ENCODE data around the gene PARP12. TPM values are rescaled to one million over a fixed set of nuclear protein-coding genes. Genes with fewer than 3 reads are reported as not detected.

The PARP12 gene
- total and polyA plus RNA-seq, 8 donors: 10.8 to 34.8 (median 22.3) TPM

DNA sequence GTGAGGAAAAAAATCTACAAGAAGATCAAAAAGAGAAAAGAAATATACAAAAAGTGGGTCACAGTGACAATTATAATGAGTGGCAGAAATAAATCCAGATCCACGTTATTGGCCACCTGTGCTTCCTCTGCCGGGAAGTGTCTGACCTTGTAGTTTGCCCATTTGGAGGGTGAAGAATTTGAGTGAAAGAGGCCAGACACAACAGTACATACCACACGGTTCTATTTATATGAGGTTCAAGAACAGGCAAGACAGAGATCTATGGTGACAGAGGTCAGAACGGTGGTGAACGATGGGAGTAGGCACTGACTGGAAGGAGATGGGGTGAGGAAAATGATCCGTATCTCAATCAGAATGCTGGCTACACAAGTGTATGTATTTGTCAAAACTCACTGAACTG lies 17.1 kb downstream of the PARP12 start:
- Histone ChIP-seq H3K4me1 (peaks cover 19 to 30% (median 24%) of the 10 kb centered on the region in 3 donors), H3K27ac (peak overlapping the region in 1 of 4 donors; percentile 30), H3K36me3 (no peaks in the 10 kb centered on the region), H3K9me3 (no peaks in the 10 kb centered on the region), H3K27me3 (no peaks in the 10 kb centered on the region), H3K4me3 (no peak overlapping the region)
- TF ChIP-seq, protein P1, sequence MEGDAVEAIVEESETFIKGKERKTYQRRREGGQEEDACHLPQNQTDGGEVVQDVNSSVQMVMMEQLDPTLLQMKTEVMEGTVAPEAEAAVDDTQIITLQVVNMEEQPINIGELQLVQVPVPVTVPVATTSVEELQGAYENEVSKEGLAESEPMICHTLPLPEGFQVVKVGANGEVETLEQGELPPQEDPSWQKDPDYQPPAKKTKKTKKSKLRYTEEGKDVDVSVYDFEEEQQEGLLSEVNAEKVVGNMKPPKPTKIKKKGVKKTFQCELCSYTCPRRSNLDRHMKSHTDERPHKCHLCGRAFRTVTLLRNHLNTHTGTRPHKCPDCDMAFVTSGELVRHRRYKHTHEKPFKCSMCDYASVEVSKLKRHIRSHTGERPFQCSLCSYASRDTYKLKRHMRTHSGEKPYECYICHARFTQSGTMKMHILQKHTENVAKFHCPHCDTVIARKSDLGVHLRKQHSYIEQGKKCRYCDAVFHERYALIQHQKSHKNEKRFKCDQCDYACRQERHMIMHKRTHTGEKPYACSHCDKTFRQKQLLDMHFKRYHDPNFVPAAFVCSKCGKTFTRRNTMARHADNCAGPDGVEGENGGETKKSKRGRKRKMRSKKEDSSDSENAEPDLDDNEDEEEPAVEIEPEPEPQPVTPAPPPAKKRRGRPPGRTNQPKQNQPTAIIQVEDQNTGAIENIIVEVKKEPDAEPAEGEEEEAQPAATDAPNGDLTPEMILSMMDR (IDR thresholded peaks at IDR 0.05): no peak
- intact Hi-C loops (cut with DNase I): no loop called here
- no peak for DNase-seq
- ATAC-seq: peak in 3 of 4 donors; percentile 28 to 38 (median 33)
- FAIRE-seq: no peak
- 18 to 19% methylated on average over 6 of the region's 6 CpGs for WGBS, 2 donors

DNA sequence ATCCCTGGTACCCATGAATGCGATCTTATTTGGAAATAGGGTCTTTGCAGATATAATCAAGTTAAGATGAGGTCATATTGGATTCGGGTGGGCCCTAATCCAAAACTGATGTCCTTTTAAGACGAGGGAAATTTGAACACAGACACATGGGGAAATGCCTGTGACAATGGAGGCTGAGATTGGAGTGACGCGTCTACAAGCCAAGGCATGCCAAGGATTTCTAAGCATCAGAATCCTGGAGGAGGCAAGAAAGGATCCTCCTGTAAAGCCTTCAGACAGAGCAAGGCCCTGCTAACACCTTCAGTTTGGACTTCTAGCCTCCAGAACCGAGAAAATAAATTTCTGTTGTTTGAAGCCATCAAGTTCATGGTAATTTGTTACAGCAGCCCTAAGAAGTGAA lies 18.5 kb downstream of the PARP12 start:
- 95 to 96% methylated on average over 6 of the region's 6 CpGs for WGBS, 2 donors
- TF ChIP-seq, protein P1 (IDR thresholded peaks at IDR 0.05): no peak
- H3K27me3 ChIP-seq: no peaks in the 10 kb centered on the region
- H3K27ac ChIP-seq: no peak overlapping the region
- DNase-seq (no peak), ATAC-seq (no peak), FAIRE-seq (no peak)
- no peaks in the 10 kb centered on the region for H3K9me3 ChIP-seq
- H3K4me1 ChIP-seq: peaks cover 16 to 23% (median 20%) of the 10 kb centered on the region in 3 donors
- intact Hi-C loops (cut with DNase I): no loop called here
- peaks cover 0 to 2% (median 0%) of the 10 kb centered on the region in 3 donors for H3K36me3 ChIP-seq
- H3K4me3 ChIP-seq: no peak overlapping the region

DNA sequence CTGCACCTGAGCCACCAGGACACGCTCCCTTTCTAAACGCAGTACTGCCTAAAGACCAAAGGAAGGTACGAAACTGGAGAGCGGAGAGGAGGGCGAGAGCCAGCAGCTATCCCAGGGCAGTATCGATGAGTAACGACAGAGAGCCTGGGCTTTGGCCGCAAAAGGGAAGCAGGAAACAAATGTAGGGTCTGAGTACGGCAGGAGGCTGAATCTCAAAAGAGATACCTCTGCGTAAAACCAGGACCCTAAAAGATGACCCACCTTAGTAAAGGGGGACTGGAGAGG lies 20.4 kb downstream of the PARP12 start:
- FAIRE-seq: no peak
- Histone ChIP-seq H3K9me3 (no peaks in the 10 kb centered on the region), H3K36me3 (peaks cover 0 to 11% (median 0%) of the 10 kb centered on the region in 3 donors), H3K27me3 (no peaks in the 10 kb centered on the region), H3K4me3 (no peak overlapping the region), H3K4me1 (peaks cover 10 to 14% (median 11%) of the 10 kb centered on the region in 3 donors), H3K27ac (no peak overlapping the region)
- ATAC-seq: no peak
- 89 to 93% methylated on average over 10 of the region's 10 CpGs for WGBS, 2 donors
- TF ChIP-seq, protein P1 (IDR thresholded peaks at IDR 0.05): no peak
- intact Hi-C loops (cut with DNase I): no loop called here
- no peak for DNase-seq

DNA sequence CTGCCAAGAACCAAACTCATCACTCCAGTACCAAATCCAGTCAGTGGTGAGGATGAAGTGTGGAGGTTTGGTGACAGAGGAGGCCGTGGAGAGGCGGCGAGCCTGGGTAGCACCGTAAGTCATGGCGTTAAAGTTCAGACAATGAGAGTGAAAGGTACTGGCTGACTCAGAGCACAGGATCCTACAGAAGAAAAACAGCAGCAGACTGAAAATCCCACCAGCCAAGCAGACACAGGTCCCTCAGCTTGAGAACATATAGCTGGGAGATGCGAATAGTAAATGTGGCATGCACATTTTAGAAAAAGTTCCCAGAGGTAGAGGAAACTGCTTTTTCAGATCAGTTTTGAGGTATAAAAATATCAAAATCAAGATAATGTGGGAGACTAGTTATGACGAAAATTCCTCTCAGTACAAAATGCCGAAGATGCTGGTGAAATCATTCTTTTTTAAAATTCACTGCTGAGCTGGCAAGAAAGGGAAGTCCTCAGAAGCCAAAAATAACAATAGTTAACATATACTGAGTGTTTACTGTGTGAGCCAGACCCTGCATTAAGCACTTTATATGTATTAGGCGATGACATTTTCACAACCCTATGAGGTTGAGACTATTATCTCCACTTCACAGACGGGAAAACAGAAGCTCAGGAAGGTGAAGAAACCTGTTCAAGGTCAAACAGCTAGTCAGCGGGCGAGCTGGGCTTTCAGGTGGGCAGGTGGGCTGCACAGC lies 20.9 kb downstream of the PARP12 start:
- FAIRE-seq: no peak
- no peaks in the 10 kb centered on the region for H3K9me3 ChIP-seq
- H3K27ac ChIP-seq: no peak overlapping the region
- ATAC-seq: no peak
- peaks cover 10 to 14% (median 11%) of the 10 kb centered on the region in 3 donors for H3K4me1 ChIP-seq
- peaks cover 0 to 16% (median 0%) of the 10 kb centered on the region in 3 donors for H3K36me3 ChIP-seq
- DNase-seq: no peak
- no peak overlapping the region for H3K4me3 ChIP-seq
- WGBS, 2 donors: 91 to 95% methylated on average over 12 of the region's 12 CpGs
- intact Hi-C loops (cut with DNase I): no loop called here
- TF ChIP-seq, protein P1 (IDR thresholded peaks at IDR 0.05): no peak
- no peaks in the 10 kb centered on the region for H3K27me3 ChIP-seq

DNA sequence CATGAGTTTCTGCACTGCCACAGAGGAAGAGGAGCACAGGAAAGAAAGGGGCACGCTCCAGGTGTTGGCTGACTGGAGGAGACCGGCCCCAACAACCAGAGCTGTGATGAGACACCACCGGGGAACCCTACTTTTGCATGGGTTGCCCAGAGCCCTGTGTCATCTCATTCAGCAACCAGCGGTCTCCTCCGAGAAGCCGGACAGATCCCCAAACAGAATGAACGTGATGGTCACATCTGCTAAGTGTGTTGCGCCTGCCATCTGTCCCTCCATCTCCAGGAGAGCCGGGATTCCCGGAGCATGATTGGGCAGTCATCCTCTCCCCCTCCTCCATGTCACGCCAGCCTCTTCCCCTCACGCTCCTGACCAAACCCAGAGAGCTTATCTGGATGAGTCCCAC lies 22.9 kb downstream of the PARP12 start:
- no peak for DNase-seq
- 94 to 95% methylated on average over 12 of the region's 12 CpGs for WGBS, 2 donors
- no peaks in the 10 kb centered on the region for H3K27me3 ChIP-seq
- TF ChIP-seq, protein P1 (IDR thresholded peaks at IDR 0.05): no peak
- intact Hi-C loops (cut with DNase I): no loop called here
- peaks cover 0 to 1% (median 0%) of the 10 kb centered on the region in 3 donors for H3K4me1 ChIP-seq
- no peak for FAIRE-seq
- no peak overlapping the region for H3K27ac ChIP-seq
- no peak overlapping the region for H3K4me3 ChIP-seq
- no peak for ATAC-seq
- H3K36me3 ChIP-seq: peaks cover 0 to 24% (median 0%) of the 10 kb centered on the region in 3 donors
- H3K9me3 ChIP-seq: no peaks in the 10 kb centered on the region

All from pancreas (tissue), 10 donors.